ENCODE results near the gene OXSM. TPM values are rescaled to one million over a fixed set of nuclear protein-coding genes. Genes with fewer than 3 reads are reported as not detected.

OXSM gene
- total RNA-seq, 1 donor from 2014 or later = 12.4 TPM

DNA sequence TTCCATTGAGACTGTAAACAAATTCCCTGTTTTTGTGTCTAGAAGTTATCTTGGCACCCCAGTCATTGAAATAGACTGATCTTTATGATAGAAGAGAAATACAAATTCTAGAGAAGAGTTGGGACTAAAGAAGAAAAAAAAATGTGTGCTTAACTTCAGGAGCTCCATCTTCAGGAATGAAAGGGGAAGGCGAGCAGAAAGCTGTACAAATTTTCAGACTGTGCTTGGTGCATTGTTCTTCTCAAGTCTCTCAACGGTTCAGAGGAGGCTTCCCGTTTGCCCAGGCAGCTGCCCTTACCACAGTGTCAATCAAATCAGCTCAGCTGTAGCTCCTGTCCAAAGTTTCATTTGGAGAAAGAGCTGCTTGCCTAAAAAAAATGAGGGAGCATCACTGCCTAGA, 41.7 kb downstream of the OXSM start:
- no peak overlapping the region for H3K27ac Mint-ChIP-seq
- TF ChIP-seq, protein P1, sequence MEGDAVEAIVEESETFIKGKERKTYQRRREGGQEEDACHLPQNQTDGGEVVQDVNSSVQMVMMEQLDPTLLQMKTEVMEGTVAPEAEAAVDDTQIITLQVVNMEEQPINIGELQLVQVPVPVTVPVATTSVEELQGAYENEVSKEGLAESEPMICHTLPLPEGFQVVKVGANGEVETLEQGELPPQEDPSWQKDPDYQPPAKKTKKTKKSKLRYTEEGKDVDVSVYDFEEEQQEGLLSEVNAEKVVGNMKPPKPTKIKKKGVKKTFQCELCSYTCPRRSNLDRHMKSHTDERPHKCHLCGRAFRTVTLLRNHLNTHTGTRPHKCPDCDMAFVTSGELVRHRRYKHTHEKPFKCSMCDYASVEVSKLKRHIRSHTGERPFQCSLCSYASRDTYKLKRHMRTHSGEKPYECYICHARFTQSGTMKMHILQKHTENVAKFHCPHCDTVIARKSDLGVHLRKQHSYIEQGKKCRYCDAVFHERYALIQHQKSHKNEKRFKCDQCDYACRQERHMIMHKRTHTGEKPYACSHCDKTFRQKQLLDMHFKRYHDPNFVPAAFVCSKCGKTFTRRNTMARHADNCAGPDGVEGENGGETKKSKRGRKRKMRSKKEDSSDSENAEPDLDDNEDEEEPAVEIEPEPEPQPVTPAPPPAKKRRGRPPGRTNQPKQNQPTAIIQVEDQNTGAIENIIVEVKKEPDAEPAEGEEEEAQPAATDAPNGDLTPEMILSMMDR (conservative IDR thresholded peaks at IDR 0.05) = peak; percentile 41
- no peaks in the 10 kb centered on the region for H3K27me3 Mint-ChIP-seq
- no peak overlapping the region for H3K4me3 Mint-ChIP-seq
- H3K9me3 Mint-ChIP-seq = no peaks in the 10 kb centered on the region
- peaks cover 6% of the 10 kb centered on the region for H3K4me1 Mint-ChIP-seq (ENCODE audit: unreplicated experiment)
- H3K36me3 Mint-ChIP-seq = no peaks in the 10 kb centered on the region
- DNase-seq (ENCODE audit: extremely low spot score, unreplicated experiment) = no peak

DNA sequence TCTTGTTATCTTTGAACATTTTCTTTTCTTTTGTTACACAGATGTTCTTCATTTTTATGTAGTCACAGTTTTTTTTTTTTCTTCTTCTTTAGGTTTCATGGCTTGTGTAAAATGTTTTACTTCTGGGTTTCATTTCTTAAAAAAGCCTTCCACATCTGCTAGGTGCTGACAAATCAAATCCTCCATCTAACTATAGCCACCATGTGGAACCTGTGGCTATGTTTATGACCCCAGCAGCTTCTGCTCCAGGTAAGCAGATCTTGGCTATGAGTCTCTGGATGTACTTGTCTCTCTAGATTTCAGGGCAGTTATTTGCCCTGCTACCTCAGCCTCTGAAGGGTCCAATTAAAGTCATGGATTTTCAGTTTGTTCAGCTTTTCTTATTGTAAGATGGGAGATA, 44.5 kb downstream of the OXSM start:
- no peak overlapping the region for H3K27ac Mint-ChIP-seq

DNA sequence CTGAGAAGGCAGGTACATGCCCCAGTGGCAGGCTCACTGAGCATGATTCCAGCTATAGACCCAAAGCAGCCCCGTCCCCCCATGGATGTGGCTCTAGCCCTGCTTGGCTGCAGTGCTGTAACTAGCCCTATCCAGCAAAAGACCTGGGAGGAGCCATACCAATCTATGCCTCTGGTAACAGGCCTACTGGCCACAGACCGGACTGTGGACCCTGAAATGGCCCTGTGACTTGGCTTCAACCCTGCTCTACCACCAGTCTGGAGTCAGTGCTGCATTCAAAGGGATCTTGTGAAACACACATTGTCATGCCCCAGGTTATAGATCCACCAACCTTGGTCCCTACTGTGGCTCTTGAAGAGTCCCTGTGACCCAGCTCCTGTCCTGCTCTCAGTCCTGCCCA, 46.7 kb downstream of the OXSM start:
- Mint-ChIP-seq H3K4me1 (ENCODE audit: unreplicated experiment) (no peaks in the 10 kb centered on the region), H3K4me3 (no peak overlapping the region), H3K36me3 (no peaks in the 10 kb centered on the region), H3K27ac (no peak overlapping the region), H3K27me3 (no peaks in the 10 kb centered on the region), H3K9me3 (no peaks in the 10 kb centered on the region)
- DNase-seq (ENCODE audit: extremely low spot score, unreplicated experiment) = no peak
- TF ChIP-seq, protein P1 (conservative IDR thresholded peaks at IDR 0.05) = no peak

More for the DNA sequence above, 44.5 kb downstream of the OXSM start:
- Mint-ChIP-seq H3K9me3 (no peaks in the 10 kb centered on the region), H3K4me3 (no peak overlapping the region), H3K36me3 (no peaks in the 10 kb centered on the region), H3K4me1 (ENCODE audit: unreplicated experiment) (peaks cover 6% of the 10 kb centered on the region), H3K27me3 (no peaks in the 10 kb centered on the region)
- no peak for DNase-seq (ENCODE audit: extremely low spot score, unreplicated experiment)
- TF ChIP-seq, protein P1 (conservative IDR thresholded peaks at IDR 0.05) = no peak

DNA sequence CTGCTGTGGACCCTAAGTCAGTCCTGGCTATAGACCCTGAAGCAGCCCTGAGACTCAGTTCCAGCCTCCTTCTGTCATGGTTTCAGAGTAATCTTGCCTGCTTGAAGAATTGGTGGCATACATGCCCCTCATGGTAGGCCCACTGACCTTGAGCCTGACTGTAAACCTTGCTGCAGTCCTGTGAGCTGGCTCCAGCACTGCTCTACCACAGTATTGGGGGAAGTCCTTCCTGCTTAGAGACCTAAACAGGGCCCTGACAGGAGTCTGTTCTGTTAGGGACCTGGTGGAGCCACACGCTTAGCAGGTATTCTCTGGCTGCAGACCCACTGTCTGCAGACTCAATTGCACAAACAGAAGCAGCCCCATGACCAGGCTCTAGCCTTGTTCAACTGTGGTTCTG, 47.1 kb downstream of the OXSM start:
- no peak for DNase-seq (ENCODE audit: extremely low spot score, unreplicated experiment)
- H3K27ac Mint-ChIP-seq = no peak overlapping the region
- H3K9me3 Mint-ChIP-seq = no peaks in the 10 kb centered on the region
- H3K36me3 Mint-ChIP-seq = no peaks in the 10 kb centered on the region
- TF ChIP-seq, protein P1 (conservative IDR thresholded peaks at IDR 0.05) = no peak
- H3K4me1 Mint-ChIP-seq (ENCODE audit: unreplicated experiment) = no peaks in the 10 kb centered on the region
- no peaks in the 10 kb centered on the region for H3K27me3 Mint-ChIP-seq
- H3K4me3 Mint-ChIP-seq = no peak overlapping the region

DNA sequence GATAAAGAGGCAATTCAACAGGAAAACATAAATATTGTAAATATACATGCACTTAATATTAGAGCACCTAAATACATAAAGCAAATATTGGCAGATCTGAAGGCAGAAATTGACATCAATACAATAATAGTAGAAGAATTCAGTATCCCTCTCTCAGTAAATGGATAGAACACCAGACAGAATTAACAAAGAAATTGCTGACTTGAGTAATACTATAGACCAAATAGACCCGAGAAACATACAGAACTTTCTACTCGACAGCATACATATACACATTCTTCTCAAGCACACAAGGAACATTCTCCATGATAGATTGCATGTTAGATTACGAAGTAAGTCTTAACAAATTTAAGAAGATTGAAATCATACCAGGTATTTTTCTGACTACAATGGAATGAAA, 50.2 kb downstream of the OXSM start:
- H3K36me3 Mint-ChIP-seq = no peaks in the 10 kb centered on the region
- H3K4me3 Mint-ChIP-seq = no peak overlapping the region
- TF ChIP-seq, protein P1 (conservative IDR thresholded peaks at IDR 0.05) = no peak

DNA sequence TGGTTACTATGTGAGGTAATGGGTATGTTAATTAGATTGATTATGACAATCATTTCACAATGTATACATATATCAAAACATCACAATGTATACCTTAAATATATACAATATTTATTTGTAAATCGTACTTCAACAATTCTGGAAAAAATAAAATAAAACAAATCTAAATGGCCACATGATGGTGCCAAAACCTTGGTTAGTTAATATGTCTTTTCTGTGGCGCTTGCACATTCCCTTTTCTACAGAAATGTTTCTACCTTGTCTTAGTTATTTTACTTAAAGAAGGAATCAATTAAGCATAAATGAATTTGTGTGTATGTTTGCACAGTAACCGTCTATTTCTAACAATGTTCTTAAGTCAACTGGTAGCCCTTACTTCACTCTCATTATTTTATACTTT, 53.4 kb downstream of the OXSM start:
- Mint-ChIP-seq H3K36me3 (no peaks in the 10 kb centered on the region), H3K4me3 (no peak overlapping the region), H3K4me1 (ENCODE audit: unreplicated experiment) (no peaks in the 10 kb centered on the region), H3K27ac (no peak overlapping the region), H3K9me3 (no peaks in the 10 kb centered on the region), H3K27me3 (no peaks in the 10 kb centered on the region)
- TF ChIP-seq, protein P1 (conservative IDR thresholded peaks at IDR 0.05) = peak; percentile 54
- DNase-seq (ENCODE audit: extremely low spot score, unreplicated experiment) = no peak

More for the DNA sequence above, 50.2 kb downstream of the OXSM start:
- no peaks in the 10 kb centered on the region for H3K4me1 Mint-ChIP-seq (ENCODE audit: unreplicated experiment)
- DNase-seq (ENCODE audit: extremely low spot score, unreplicated experiment) = no peak
- no peak overlapping the region for H3K27ac Mint-ChIP-seq
- no peaks in the 10 kb centered on the region for H3K9me3 Mint-ChIP-seq
- no peaks in the 10 kb centered on the region for H3K27me3 Mint-ChIP-seq

Data from type B pancreatic cell (in vitro differentiated cells).